ENCODE results near the gene PCAT7. TPM values are rescaled to one million over a fixed set of nuclear protein-coding genes. Genes with fewer than 3 reads are reported as not detected.
"Not testable (repeated sequence)": the region's sequence is repeated elsewhere in the genome, so short reads cannot be mapped to it uniquely, and the experiment has no call there.

PCAT7 gene
- total RNA-seq, 1 donor from 2014 or later = not detected

DNA sequence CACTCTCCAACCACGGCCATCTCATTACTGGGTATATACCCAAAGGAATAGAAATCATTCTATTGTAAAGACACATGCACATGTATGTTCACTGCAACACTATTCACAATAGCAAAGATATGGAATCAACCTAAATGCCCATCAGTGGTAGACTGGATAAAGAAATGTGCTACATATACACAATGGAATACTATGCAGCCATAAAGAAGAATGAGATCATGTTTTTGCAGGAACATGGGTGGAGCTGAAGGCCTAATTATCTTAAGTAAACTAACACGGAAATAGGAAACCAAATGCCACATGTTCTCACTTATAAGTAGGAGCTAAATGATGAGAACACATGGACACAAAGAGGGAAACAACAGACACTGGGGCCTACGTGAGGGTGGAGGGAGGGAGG lies 9.4 kb downstream of the PCAT7 start:
- not testable (repeated sequence) for DNase-seq

DNA sequence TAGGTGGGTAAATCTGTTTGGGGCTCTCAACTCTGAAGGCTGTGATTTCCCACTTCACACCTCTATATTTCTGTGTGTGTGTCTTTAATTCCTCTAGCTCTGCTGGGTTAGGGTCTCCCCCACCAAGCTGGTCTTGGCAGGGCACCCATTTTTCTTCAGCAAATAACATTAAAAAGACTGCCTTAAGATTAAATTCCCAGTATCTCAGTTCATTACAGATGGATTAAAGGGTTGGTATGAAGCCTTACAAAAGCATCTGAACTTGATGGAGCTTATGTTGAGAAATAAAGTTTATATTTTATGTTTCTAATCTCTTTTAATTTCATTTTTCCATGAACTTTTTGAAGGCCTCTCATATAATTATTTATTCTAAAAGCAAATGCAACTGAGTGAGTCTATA lies 11.7 kb downstream of the PCAT7 start:
- DNase-seq = no peak

DNA sequence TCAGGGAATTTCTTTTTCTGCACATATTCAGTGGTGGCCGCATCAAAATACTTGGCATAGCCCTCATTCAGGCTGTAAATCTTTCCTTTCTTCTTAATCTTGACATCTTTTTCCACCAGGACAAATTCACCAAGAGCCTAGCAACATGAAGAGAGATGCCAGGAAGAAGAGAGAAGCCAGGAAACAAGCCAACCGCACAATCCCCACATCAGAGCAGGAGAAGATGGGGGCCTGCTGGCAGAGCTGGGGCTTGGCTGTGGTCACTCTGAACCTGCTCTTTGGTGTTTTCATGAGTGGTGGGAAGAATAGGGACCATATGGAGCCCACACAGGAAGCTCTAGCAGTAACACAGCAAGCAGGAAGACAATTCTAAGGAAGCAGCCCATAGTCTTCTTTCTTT lies 12.4 kb downstream of the PCAT7 start:
- DNase-seq = no peak

DNA sequence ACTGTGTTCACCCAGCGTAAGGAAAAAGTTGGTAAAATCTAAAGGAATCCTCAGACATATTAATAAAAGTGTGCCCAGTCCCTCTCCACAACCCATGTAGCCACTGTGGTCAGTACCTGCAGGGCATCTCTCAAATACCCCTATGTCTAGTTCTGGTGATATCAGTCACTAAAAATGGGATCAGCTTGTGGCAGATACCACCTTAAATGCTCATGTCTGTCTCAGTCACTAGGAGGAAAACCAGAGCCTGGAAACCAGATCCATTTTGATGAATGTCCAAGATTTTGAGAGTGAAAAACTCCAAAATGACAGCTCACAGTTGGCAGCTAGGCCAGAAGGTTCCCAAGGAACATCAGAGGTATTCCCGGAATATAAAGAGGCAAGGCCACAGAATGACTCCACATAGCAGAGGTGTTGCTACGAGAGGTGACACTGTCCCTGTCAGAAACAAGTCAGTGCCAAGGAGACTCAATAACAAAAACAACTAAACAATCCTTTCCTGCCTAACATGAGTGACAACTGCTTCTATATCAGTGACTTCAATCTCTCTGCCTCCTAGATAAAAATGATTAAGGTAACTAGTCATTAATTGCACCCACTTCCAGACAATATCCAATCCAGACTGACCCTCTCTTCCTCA lies 13.5 kb downstream of the PCAT7 start:
- no peak for DNase-seq

DNA sequence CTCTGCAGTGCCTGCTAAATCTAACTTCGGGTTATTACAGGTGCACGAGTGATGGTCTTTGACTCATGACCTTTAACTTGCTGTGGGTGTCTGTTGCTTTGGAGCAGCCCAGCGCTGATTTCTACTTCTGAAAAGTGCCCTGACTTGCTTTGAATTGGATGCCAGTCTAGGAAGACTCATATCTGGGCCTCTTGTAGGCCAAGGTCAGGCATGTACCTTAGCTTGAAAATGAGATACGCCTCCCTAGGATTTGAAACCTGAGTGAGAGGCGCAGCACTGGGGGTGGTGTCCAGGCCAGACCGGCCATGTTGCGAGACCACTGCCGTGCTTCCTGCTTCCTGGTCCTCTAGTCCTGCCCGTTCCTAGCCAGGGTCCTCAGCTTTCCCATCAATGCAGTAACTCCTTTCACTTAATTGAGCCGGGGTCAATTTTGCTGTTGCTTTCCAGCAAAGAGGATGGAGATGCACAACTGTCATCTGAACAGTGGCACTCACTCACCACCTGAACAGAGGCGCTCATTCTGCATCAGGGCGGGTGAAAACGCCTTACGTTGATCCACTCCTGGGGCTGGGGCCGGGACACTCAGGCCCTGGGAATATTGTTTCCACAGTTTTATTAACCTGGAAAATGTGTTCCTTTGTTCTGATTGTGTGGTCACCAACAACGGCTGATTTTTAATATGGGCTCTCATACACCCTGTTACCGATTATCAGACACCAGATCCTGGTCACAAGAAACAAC lies 14.3 kb downstream of the PCAT7 start:
- DNase-seq = no peak

DNA sequence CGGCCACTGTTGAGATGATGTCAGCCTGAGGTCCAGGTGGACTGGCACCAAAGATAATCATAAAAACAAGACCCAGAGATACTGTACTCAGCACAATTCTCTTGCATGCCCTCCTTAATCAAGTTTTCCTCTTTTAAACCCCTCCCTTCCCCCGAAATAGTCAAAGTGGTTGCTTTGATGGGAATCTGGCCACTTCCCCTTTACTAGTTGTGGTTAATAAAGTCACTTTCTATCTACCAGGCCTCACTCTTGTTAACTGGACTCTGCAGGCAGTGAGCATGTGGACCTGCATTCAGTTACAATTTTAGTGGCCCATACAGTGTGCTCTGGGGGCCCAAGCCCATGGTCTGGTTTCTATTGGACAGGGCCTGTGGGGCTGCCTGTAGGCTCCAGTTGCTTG lies 21.2 kb downstream of the PCAT7 start:
- no peak for DNase-seq

DNA sequence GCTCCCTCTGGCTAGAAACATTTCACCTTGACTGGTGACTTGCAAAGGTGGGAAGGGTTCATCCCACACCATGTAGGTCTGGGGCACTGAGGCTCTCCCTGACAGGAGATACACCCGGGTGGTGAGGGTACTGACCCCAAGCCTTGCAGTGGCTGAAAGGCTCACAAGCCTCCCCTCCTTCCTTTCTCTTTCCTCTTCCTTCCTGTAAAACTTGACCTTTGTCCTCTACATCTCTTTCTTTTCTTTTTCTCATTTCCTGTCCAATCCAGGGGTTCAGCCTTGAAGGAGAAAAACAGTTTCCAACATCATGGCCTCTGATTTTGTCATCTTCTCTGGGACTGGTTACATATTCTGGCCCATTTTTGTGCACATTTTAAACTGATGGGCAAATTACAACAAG lies 22.2 kb downstream of the PCAT7 start:
- no peak for DNase-seq

DNA sequence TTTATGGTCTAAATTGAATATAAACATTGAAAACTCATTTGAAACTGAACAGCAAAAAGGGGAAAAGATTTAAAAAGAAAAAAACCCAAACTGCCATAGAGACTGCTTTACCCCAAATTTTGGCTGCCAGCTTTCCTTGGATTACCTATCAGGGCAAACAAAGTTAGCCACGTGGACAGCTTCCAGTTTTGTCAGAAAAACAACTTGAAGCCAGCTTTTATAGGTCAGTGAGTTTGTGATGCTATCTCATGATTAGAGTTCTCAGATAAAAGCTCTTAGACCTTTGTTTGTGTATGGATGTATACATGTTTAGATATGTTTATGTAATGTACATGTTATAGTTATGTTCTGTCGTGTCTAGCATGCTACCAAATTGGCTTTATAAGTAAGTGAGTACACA lies 22.7 kb downstream of the PCAT7 start:
- no peak for DNase-seq

DNA sequence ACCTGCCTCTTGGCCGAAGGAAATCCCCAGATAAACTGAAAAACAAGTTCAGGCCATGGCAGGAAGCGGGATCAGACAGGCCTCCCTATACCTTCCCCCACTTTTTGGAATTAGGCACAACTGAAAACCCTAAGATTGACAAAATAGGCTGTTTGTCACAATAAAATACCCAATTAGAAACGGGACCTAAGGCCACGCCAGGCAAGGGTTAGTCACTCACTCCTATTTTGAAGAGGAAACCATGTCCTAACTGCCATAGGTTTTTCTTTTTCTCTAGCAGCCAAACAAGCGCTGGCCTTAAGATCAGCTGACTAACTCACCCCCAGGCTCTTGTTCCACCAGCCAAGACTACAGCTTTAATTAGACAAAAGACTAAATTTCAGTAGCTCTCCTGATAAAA lies 26.8 kb downstream of the PCAT7 start:
- no peak for DNase-seq

DNA sequence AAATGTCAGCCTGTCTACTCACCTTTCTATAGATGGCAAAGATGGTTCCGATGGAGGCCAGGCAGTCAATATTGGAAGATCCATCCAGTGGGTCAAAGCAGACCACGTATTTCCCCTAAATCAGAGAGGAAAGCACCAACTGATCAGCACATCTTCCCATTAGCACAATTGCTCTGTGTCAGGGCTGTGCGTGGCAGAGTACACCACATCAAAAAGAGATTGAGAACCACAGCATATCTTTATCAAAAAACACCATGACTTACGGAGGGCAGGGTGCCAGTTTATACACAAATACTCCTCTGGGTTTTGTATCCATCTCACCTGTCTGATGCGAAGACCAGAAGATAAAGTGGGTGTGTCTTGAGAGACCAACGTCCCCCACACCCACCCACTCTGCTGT lies 29.7 kb downstream of the PCAT7 start:
- DNase-seq = no peak

DNA sequence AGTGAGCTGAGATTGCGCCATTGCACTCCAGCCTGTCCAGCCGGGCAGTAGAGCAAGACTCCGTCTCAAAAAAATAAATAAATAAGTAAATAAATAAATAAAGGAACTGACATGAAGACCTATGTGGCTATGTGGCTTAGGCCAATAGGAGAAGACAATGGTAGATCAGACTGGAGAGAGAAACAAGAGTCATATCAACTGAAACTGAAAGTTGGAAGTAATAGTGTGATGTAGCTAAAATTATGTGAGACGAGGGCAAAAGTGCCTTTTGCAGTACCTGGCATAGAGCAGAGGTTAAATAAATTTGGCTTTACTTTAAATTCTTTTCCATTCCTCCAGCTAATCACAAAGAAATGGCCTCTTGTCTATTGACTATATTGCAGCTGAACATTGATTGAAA lies 31.4 kb downstream of the PCAT7 start:
- DNase-seq = no peak

DNA sequence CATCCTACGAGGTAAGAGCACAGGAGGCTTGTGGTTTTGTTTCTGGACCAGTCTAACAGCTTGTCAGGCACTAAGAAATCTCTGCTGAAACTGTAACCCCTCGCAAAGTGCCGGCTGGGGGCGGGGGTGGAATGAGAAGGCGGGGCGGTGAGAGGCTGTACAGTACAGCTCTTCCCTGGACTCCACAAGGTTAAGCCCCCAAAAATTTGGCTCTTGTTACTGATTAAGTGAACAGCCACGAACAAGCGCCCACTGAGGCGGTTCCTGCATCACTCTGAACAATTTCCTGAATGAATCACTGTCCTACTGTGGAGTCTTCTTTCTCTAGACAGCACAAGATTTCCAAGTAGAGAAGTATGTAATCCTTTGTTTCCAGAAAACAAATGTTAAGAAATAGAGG lies 31.9 kb downstream of the PCAT7 start:
- DNase-seq = no peak

DNA sequence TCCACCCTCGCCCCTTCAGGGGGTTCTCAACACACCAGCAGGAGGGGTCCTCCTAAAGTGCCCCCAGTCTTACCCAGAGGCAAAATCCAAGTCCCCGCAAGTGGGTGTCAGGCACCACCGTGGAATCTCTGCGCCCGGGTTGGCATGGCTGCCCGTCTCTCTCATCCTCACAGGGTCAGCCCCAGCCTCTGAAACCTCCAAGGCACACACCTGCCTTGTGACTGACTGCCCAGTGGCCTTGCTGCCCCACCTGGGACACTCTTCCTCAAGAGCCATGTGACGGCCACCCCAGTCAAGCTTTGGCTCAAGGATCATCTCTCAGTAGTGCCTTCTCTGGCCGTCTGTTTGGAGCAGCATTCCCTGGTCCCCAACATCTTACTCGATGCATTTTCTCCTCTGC lies 33.8 kb downstream of the PCAT7 start:
- DNase-seq = no peak

DNA sequence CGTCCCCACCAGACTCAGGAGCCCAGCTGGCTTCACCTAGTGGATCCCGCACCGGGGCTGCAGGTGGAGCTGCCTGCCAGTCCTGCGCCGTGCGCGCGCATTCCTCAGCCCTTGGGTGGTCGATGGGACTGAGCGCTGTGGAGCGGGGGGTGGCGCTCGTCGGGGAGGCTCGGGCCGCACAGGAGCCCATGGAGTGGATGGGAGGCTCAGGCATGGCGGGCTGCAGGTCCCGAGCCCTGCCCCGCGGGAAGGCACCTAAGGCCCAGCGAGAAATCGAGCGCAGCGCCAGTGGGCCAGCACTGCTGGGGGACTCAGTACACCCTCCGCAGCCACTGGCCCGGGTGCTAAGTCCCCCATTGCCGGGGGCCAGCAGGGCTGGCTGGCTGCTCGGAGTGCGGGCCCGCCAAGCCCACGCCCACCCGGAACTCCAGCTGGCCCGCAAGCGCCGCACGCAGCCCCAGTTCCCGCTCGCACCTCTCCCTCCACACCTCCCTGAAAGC lies 36.2 kb downstream of the PCAT7 start:
- DNase-seq = not testable (repeated sequence)

DNA sequence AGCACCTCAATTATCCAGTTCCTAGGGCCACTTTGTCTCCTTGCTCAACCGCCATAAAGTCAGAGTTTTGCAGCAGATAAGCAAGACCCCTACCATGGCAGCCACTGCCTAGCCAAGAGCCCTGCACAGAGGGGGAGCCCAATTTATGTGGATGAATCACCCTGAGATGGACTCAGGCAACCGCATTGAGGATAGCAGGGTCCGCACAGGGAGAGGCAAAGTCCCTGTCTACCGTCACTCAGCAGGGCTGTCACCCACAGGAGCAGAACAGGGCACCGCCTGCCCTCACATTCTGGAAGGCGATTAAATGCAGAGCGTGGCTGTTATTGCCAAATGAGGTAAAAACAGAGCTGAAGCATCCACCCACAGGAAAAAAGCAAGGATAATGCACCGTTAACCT lies 37.0 kb downstream of the PCAT7 start:
- DNase-seq = no peak

DNA sequence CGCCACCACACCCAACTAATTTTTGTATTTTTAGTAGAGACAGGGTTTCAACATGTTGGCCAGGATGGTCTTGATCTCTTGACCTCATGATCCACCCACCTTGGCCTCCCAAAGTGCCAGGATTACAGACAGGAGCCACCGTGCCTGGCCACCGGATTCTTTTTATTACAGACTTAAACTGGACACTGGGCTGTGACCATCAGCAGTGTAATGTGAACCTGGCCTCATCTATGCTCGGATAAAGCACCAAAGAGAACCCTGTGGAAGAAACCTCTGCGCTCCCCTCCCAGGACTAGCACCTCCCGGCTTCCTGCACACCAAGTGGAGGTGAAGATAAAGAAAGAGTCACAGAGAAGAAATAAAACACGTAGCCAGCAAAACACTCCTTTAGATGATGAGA lies 37.8 kb downstream of the PCAT7 start:
- DNase-seq = not testable (repeated sequence)

DNA sequence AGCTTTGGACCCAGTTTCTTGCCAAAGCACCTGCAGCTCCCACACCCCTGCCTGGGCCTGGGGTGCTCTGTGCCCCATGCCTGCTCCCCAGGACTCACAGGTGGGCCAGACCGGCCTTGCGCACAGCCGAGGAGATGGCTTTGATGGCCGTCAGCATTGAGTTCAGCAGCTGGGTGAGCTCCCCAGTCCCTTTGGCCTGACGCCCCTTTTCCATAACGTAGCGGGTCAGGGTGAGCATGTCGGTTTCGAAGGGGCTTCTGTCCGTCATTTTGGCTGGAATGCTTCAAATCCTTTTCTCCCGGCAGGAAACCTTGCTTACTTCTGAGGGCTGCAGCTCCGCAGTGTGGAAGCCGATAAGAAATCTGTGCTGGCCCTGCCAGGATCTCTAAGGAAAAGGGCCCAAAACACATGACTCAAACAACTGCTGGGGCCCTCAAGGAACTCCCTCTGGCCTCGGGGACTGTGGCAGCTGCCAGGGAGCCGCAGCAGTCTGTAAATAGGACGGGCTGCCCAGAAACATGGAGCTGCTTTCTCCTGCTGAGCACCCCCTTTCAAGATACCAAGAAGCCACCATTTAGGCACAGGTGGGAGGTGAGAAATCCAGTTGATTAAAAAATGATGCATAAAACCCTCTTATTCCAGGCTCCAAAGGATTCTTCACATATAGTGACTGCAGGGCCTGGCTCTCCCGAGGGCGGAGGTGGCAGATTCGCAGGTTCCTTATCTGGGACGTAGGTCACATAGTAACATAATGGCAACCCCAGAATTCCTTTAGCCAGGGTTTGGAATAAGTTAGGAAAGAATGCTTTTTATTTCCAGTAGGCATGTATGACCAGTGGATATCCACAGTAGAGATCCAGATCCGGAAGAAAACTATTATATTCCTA lies 38.8 kb downstream of the PCAT7 start, which contains the start of gene FBP2:
FBP2 (minus strand) TSS at position 366 of the 887 bp plus-strand sequence; CDS start at position 268, 98 bp downstream.
- no peak for DNase-seq

DNA sequence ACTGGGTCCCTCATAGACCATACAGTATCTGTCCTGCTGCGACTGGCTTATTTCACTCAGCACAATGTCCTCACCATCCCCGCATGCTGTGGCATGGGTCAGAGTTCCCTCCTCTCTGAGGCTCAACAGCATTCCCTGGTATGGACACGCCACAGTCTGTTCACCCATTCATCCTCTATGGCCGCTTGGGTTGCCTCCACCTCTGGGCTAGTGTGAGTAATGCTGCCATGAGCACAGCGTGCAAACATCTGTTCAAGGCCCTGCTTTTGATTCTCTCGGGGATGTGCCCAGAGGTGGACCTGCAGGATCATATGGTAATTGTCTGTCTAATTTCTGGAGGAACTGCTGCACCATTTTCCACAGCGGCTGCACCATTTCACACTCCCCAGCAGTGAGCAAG lies 44.2 kb downstream of the PCAT7 start:
- DNase-seq = no peak

DNA sequence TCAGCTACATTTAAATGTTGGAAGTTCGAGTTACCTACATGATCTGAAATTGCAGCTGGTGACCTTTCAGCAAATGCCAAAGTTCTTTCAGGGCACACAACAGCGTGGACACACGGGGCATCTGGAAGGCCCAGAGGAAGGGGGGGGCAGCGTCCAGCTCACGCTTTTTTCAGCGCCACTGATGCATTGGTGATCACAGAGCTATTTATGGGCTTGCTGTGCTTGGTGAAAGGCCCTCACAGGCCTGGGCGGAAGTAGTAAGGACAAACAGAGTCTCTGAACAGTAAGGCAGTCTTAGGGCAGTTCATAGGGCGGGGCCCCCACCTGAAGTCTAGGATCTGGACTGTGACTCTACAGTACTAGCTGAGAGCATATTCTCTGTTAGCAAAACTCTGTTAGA lies 45.4 kb downstream of the PCAT7 start:
- DNase-seq = no peak

DNA sequence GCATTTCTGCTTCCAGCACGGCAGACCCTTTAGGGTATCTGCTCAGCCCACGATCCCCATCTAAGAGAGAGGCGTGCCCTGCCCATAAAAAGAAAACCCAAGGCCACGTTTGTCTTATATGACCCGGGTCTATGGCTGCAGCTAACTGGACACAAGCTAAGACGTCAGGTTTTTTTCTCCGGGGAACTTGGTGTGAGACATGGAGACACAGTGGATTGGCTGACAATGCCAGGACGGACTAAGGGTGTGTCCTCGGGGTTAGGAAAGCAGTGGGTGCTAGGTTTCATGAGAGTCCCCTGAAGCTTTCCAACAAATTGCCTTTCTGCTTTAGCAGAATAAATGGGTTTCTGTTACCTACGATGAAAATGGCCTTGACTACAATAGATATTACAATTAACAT lies 45.8 kb downstream of the PCAT7 start:
- no peak for DNase-seq

DNA sequence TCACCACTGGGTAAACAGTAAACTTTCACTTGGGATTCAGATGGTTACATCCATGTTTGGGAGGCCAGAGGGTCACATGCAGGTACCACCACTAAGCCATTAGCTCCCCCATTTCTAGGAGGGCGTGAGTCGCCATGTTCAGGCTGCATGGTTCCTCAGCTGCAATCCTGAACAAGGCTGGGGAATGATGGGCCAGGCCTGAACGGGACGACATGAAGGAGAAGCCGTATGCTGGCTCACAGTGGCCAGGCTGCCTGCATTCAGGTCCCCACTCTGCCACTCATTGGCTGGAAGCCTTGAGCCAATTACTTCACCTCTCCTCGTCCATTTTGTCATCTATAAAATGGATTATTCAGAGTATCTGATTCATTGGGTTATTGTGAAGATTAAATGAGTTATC lies 47.8 kb downstream of the PCAT7 start:
- no peak for DNase-seq

DNA sequence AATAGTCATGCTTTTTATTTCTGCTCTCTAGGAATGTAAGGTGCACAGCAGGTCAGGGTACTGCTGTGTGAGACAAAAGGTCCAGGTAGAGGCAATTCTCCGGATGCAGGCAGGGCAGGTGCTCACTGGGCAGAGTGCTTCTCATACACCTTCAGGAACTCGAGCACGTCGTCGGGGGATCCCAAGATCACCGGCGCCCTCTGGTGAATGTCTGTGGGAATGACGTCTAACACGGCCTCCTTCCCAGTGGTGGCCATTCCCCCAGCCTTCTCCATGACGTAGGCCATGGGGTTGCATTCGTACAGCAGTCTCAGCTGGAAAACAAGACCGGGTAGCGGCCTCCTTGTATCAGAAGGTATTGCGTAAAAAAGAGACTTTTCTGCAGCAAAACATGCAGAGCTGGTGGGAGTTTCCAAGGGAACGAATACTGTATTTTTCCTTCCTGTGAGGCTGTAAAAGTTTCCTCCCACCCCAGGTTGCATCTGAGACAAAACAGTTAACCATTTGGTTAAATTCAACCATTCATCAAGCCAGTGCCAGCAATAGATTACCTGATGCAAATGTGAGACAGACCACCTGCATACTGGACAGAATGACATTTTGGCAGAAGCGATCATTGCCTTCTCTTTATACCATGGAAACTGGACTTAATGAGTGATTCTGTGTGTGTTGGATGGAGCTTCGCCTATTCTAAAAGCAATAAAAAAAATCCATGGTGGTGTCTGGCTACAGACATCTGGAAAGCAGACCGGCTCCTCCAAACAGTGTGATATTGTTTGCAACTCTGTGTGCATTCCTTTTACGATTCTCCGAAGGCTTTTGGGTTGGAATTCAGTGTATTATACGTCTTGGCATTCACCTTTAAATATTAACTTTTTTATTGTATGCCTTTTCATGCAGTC lies 48.6 kb downstream of the PCAT7 start:
- peak; percentile 29 for DNase-seq
